Ishikawa (cell line): ENCODE data around the gene CFAP97D1.

Experiments used
- CEBPB ChIP-seq: IDR thresholded peaks from 2 replicates; pipeline ENCODE4 v1.6.1; 2012
- CREB1 ChIP-seq: IDR thresholded peaks from 2 replicates; pipeline ENCODE4 v1.6.1; 2012; ENCODE audit warnings: low read depth
- EGR1 ChIP-seq: IDR thresholded peaks from 2 replicates; pipeline ENCODE4 v1.6.1; 2012
- EP300 ChIP-seq: IDR thresholded peaks from 2 replicates; pipeline ENCODE4 v1.6.1; 2012; ENCODE audit warnings: borderline replicate concordance
- FOXM1 ChIP-seq: IDR thresholded peaks from 2 replicates; pipeline ENCODE4 v1.6.1; 2012; ENCODE audit warnings: low read depth, borderline replicate concordance
- MAX ChIP-seq: IDR thresholded peaks from 2 replicates; pipeline ENCODE4 v1.6.1; 2012
- NFIC ChIP-seq: IDR thresholded peaks from 2 replicates; pipeline ENCODE4 v1.6.1; 2012
- RAD21 ChIP-seq: IDR thresholded peaks from 2 replicates; pipeline ENCODE4 v1.6.1; 2012; ENCODE audit warnings: low read depth
- REST ChIP-seq: IDR thresholded peaks from 2 replicates; pipeline ENCODE4 v1.6.1; 2012; ENCODE audit warnings: low read depth, mild to moderate bottlenecking
- TAF1 ChIP-seq: IDR thresholded peaks from 2 replicates; pipeline ENCODE4 v1.6.1; 2012; ENCODE audit warnings: low read depth, mild to moderate bottlenecking
- TCF12 ChIP-seq: IDR thresholded peaks from 2 replicates; pipeline ENCODE4 v1.6.1; 2012; ENCODE audit warnings: low read depth
- TEAD4 ChIP-seq: IDR thresholded peaks from 2 replicates; pipeline ENCODE4 v1.6.1; 2012
- USF1 ChIP-seq: IDR thresholded peaks from 2 replicates; pipeline ENCODE4 v1.6.1; 2012
- YY1 ChIP-seq: IDR thresholded peaks from 2 replicates; pipeline ENCODE4 v1.6.1; 2012; ENCODE audit warnings: low read depth
- ZBTB7A ChIP-seq: IDR thresholded peaks from 2 replicates; pipeline ENCODE4 v1.6.1; 2012; ENCODE audit warnings: low read depth

CFAP97D1 gene

GRCh38 chr17:43736389-43736788 is 43.8 kb upstream of the CFAP97D1 start:
- no peak for TF ChIP-seq FOXM1
- TF ChIP-seq USF1: no peak
- TF ChIP-seq TEAD4: no peak
- TF ChIP-seq YY1: no peak
- TF ChIP-seq CEBPB: no peak
- TF ChIP-seq TAF1: no peak
- no peak for TF ChIP-seq MAX
- TF ChIP-seq CREB1: no peak
- no peak for TF ChIP-seq REST
- no peak for TF ChIP-seq RAD21
- TF ChIP-seq EP300: no peak
- no peak for TF ChIP-seq NFIC
- no peak for TF ChIP-seq TCF12

GRCh38 chr17:43737722-43738121 is 42.5 kb upstream of the CFAP97D1 start:
- no peak for TF ChIP-seq FOXM1
- no peak for TF ChIP-seq USF1

- TF ChIP-seq EP300: no peak
- TF ChIP-seq TCF12: no peak
- TF ChIP-seq REST: no peak
- TF ChIP-seq YY1: no peak
- no peak for TF ChIP-seq CREB1
- no peak for TF ChIP-seq FOXM1
- no peak for TF ChIP-seq TAF1
These were observed 39.7 kb upstream of the CFAP97D1 start for GRCh38 chr17:43740541-43740940.

- TF ChIP-seq TEAD4: no peak
These were observed 38.6 kb upstream of the CFAP97D1 start for GRCh38 chr17:43741636-43742035.

GRCh38 chr17:43745541-43745940 is 34.7 kb upstream of the CFAP97D1 start:
- TF ChIP-seq EGR1: no peak

- TF ChIP-seq ZBTB7A (no peak), REST (no peak), MAX (no peak), CEBPB (no peak), NFIC (no peak), FOXM1 (no peak), EP300 (no peak), TCF12 (no peak), CREB1 (no peak), RAD21 (no peak), EGR1 (no peak), USF1 (no peak), TEAD4 (no peak), YY1 (no peak), TAF1 (no peak)
These were observed 30.1 kb upstream of the CFAP97D1 start for GRCh38 chr17:43750153-43750552.
